Esophagus (tissue), 2 donors: ENCODE measurements around the gene APOBEC3H. TPM values are rescaled to one million over a fixed set of nuclear protein-coding genes. Genes with fewer than 3 reads are reported as not detected.

Source experiments
- H3K27ac ChIP-seq, 2 donors: one replicate each; pipeline ENCODE4 v1.5.1; 2013; ENCODE audit warnings: low read depth in 2 of 2, mild to moderate bottlenecking in 2 of 2, inconsistent platforms in 1 of 2, low read length in 1 of 2, moderate library complexity in 1 of 2
- H3K27me3 ChIP-seq, 2 donors: one replicate each; pipeline ENCODE4 v1.6.1; 2013; ENCODE audit warnings: low read length in 2 of 2, control low read depth in 1 of 2, mild to moderate bottlenecking in 1 of 2; ENCODE audit not compliant: insufficient read depth in 2 of 2, control insufficient read depth in 1 of 2
- H3K36me3 ChIP-seq, 2 donors: one replicate each; pipeline ENCODE4 v1.6.1; 2013; ENCODE audit warnings: low read length in 1 of 2; ENCODE audit not compliant: control insufficient read depth in 2 of 2, insufficient read depth in 2 of 2
- H3K4me1 ChIP-seq, 2 donors: one replicate each; pipeline ENCODE4 v1.6.1; 2013; ENCODE audit warnings: low read length in 1 of 2; ENCODE audit not compliant: control insufficient read depth in 2 of 2, insufficient read depth in 2 of 2
- H3K4me3 ChIP-seq, 2 donors: one replicate each; pipeline ENCODE4 v1.5.1; 2013; ENCODE audit warnings: low read length in 2 of 2, mild to moderate bottlenecking in 2 of 2, low read depth in 1 of 2, moderate library complexity in 1 of 2
- H3K9me3 ChIP-seq, 2 donors: one replicate each; pipeline ENCODE4 v1.6.1; 2013; ENCODE audit warnings: mild to moderate bottlenecking in 2 of 2, low read depth in 1 of 2, low read length in 1 of 2, moderate library complexity in 1 of 2; ENCODE audit not compliant: control insufficient read depth in 2 of 2, insufficient read depth in 1 of 2
- WGBS, 2 donors: extraction: QIAGEN DNeasy Blood & Tissue Kit; methylation state at CpG; one replicate each; pipeline ENCODE4 v1.1.7; 2013; 5-methylcytosine and 5-hydroxymethylcytosine counted together
- polyA plus RNA-seq, 2 donors: library from polyadenylated mRNA; stranded (reverse); fragments of 200-250 nt; gene quantifications; one replicate each; pipeline ENCODE4 v1.2.3, GENCODE V29; 2013
- donor health status: healthy with polysubstance abuse.
- donor health status: Bipolar disorder and iron deficiency.

Gene APOBEC3H
- polyA plus RNA-seq, 2 donors, result 0.20 to 0.51 TPM

DNA sequence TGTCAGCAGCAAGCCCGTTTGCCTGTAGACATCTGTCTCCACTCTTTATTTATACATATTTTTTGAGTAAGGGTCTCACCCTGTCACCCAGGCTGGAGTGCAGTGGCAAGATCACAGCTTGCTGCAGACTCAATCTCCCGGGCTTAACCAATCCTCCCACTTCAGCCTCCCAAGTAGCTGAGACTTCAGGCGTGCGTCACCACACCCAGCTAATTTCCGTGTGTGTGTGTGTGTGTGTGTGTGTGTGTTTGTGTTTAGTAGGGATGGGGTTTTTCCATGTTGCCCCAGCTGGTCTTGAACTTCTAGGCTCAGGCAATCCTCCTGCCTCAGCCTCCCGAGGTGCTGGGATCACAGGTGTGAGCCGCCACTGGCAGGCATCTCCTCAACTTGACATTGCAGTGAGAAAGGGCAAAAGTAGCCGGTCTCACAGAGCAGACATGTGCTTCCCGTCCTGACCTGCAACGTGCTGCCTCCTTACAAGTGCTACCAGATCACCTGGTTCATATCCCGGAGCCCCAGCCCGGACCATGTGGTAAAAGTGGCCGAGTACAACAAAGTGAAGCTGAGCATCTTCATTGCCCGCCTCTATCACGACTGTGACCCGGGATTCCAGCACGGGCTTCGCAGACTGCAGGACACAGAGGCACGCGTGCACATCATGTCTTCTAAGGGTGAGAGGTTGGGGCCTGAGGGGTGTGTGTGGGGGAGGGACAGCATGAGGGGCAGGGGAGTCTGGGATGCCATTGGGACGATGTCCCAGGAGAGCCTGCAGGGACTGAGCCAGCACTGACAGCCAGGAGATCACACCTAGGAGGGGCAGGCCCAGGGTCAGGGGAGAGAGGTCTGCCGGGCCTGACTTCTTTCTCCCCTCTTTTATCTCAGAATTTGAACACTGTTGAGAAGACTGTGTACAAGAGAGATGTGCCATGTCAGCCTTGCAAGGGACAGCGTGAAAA is 5.6 kb upstream of the APOBEC3H start:
- Histone ChIP-seq H3K9me3 (no peaks in the 10 kb centered on the region), H3K27me3 (no peaks in the 10 kb centered on the region), H3K36me3 (no peaks in the 10 kb centered on the region), H3K4me1 (peaks cover 0 to 9% of the 10 kb centered on the region in 2 donors), H3K4me3 (no peak overlapping the region), H3K27ac (peak overlapping the region in 1 of 2 donors; percentile 51)
- WGBS, 2 donors, result 77 to 81% methylated on average over 23 of the region's 23 CpGs

- Histone ChIP-seq H3K9me3 (no peaks in the 10 kb centered on the region), H3K4me3 (no peak overlapping the region), H3K27me3 (no peaks in the 10 kb centered on the region), H3K36me3 (no peaks in the 10 kb centered on the region), H3K4me1 (peaks cover 0 to 14% of the 10 kb centered on the region in 2 donors), H3K27ac (peak overlapping the region in 1 of 2 donors; percentile 6)
- WGBS, 2 donors, result 61 to 70% methylated on average over 8 of the region's 8 CpGs
Measured at GRCh38 chr22:39092111-39092862, 4.8 kb upstream of the APOBEC3H start.

DNA sequence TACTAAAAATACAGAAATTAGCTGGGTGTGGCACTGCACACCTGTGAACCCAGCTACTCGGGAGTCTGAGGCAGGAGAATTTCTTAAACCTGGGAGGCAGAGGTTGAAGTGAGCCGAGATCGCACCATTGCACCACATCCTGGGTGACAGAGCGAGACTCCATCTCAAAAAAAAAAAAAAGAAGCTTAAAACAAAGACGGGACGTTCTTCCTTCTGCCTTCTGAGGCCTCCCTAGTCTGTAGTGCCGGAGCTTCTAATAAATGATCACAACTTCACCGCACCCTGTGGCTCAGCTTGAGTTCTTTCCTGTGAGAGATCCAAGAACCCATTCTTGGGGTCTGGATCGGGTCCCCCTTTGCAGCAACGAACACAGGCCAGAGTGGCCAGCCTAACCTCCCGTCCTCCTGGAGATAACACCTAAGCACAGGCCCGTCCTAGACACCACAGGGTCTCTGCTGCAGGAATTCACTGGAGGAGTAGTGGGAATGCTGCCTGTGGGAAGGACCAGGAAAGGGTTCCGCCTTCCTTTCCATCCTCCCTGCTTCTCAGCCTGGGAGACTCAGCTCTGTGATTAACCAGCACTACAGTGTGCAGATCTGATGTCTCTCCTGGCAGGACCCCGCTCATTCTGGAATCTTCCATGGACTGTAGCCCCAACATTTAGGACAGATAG is 2.2 kb upstream of the APOBEC3H start:
- Histone ChIP-seq H3K4me1 (peaks cover 0 to 20% of the 10 kb centered on the region in 2 donors), H3K36me3 (no peaks in the 10 kb centered on the region), H3K27ac (peak overlapping the region in 1 of 2 donors; percentile 4), H3K27me3 (no peaks in the 10 kb centered on the region), H3K9me3 (no peaks in the 10 kb centered on the region), H3K4me3 (no peak overlapping the region)
- 76 to 81% methylated on average over 14 of the region's 14 CpGs for WGBS, 2 donors

DNA sequence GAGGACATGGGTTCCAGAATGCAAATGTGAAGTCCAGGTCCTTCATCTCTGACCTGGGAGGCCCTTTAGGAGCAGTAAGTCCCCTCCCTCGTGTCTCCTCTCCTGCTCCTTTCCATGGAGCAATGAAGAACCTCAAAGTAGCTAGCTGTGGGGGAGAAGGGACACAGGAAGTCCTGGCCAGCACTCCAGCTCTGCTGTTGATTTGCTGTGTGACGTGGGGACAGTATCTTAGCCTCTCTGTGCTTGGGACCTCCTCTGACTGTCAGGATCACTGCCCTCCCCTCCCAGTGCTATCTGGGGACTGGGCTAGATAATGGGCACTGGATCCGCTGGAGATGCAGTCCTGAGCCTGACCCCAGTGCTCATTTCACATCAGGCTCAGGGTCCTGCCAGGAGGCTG is 1.1 kb upstream of the APOBEC3H start:
- Histone ChIP-seq H3K27me3 (no peaks in the 10 kb centered on the region), H3K36me3 (no peaks in the 10 kb centered on the region), H3K27ac (no peak overlapping the region), H3K4me1 (peaks cover 0 to 13% of the 10 kb centered on the region in 2 donors), H3K4me3 (no peak overlapping the region), H3K9me3 (no peaks in the 10 kb centered on the region)
- 86 to 91% methylated on average over 3 of the region's 3 CpGs for WGBS, 2 donors

- 69 to 79% methylated on average over 6 of the region's 6 CpGs for WGBS, 2 donors
- no peak overlapping the region for H3K27ac ChIP-seq
Measured at GRCh38 chr22:39098026-39098425, 982 bp downstream of the APOBEC3H start.

GRCh38 chr22:39098576-39098975 is 1.5 kb downstream of the APOBEC3H start:
- Histone ChIP-seq H3K27me3 (no peaks in the 10 kb centered on the region), H3K4me3 (no peak overlapping the region), H3K4me1 (peaks cover 0 to 11% of the 10 kb centered on the region in 2 donors), H3K36me3 (no peaks in the 10 kb centered on the region), H3K27ac (no peak overlapping the region), H3K9me3 (no peaks in the 10 kb centered on the region)
- 67 to 74% methylated on average over 8 of the region's 8 CpGs for WGBS, 2 donors

More at GRCh38 chr22:39098026-39098425, 982 bp downstream of the APOBEC3H start:
- Histone ChIP-seq H3K27me3 (no peaks in the 10 kb centered on the region), H3K36me3 (no peaks in the 10 kb centered on the region), H3K4me1 (peaks cover 0 to 11% of the 10 kb centered on the region in 2 donors), H3K4me3 (no peak overlapping the region), H3K9me3 (no peaks in the 10 kb centered on the region)

DNA sequence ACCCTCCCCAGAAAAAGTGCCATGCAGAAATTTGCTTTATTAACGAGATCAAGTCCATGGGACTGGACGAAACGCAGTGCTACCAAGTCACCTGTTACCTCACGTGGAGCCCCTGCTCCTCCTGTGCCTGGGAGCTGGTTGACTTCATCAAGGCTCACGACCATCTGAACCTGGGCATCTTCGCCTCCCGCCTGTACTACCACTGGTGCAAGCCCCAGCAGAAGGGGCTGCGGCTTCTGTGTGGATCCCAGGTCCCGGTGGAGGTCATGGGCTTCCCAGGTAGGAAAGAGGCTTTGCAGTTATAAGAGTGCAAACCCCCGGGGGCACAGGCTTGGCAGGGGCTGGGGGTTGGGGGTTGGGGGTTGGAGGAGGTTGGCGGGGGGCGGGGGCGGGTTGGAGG is 4.2 kb downstream of the APOBEC3H start:
- H3K27me3 ChIP-seq, result no peaks in the 10 kb centered on the region
- H3K36me3 ChIP-seq, result no peaks in the 10 kb centered on the region
- no peak overlapping the region for H3K27ac ChIP-seq
- peaks cover 0 to 11% of the 10 kb centered on the region in 2 donors for H3K4me1 ChIP-seq
- H3K4me3 ChIP-seq, result no peak overlapping the region
- 72 to 78% methylated on average over 10 to 11 of the region's 13 CpGs for WGBS, 2 donors
- no peaks in the 10 kb centered on the region for H3K9me3 ChIP-seq

- WGBS, 2 donors, result 73 to 82% methylated on average over 2 of the region's 2 CpGs
- Histone ChIP-seq H3K4me3 (no peak overlapping the region), H3K27me3 (no peaks in the 10 kb centered on the region), H3K36me3 (no peaks in the 10 kb centered on the region), H3K4me1 (peaks cover 0 to 4% of the 10 kb centered on the region in 2 donors), H3K9me3 (no peaks in the 10 kb centered on the region), H3K27ac (no peak overlapping the region)
Measured at GRCh38 chr22:39103431-39103830, 6.4 kb downstream of the APOBEC3H start.

DNA sequence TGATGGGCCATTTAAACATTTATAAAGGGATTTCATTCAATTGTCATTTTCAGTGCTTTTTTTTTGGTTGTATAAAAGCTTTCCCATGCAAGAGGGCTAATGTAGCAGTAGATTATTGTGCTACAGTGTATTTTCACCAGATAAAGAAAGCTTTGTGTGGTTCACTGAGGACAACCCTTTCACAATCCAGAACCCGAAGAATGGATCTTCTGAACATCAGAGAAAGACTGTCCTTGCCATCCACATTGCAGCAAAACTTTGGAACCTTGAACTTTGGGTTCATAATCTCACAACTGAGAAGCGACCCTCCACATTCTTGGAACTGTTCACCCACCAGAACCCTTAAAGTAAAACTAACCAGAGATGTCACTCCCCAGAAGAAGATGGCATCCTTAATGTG is 9.3 kb downstream of the APOBEC3H start:
- WGBS, 2 donors, result 80 to 84% methylated on average over 2 of the region's 2 CpGs

More for the DNA sequence above, 9.3 kb downstream of the APOBEC3H start:
- H3K27me3 ChIP-seq, result no peaks in the 10 kb centered on the region
- H3K4me3 ChIP-seq, result no peak overlapping the region
- no peaks in the 10 kb centered on the region for H3K36me3 ChIP-seq
- no peaks in the 10 kb centered on the region for H3K9me3 ChIP-seq
- no peaks in the 10 kb centered on the region for H3K4me1 ChIP-seq
- no peak overlapping the region for H3K27ac ChIP-seq
